OCI-LY7 (cell line): ENCODE data around the gene TRAF5. TPM values are rescaled to one million over a fixed set of nuclear protein-coding genes. Genes with fewer than 3 reads are reported as not detected.

Source experiments
- BruUV-seq: library from RNA; stranded (reverse); fragments of 400-500 nt; replicated peaks from 2 replicates; lab custom pipeline; 2021; lab: Mats Ljungman, UMichigan
- CTCF ChIA-PET: fragments of 300-600 bp; sonication (Branson Sonifier 250); formaldehyde crosslinking; loops from one replicate; lab custom pipeline; 2022; ENCODE audit warnings: antibody characterized with exemption; ENCODE audit not compliant: unreplicated experiment; lab: Charles Lee
- POLR2A ChIA-PET: fragments of 300-600 bp; sonication (Branson Sonifier 250); formaldehyde crosslinking; loops from one replicate; lab custom pipeline; 2022; ENCODE audit warnings: antibody characterized with exemption; lab: Charles Lee
- DNase-seq: peaks from one replicate; pipeline ENCODE4 v3.0.0-alpha.2; 2015; ENCODE audit warnings: low spot score
- H2AFZ ChIP-seq: fragments of 200-600 bp; sonication (generic), shearing (Covaris generic); 2 replicates; pipeline ENCODE4 v1.6.1; 2014; ENCODE audit warnings: mild to moderate bottlenecking, antibody characterized with exemption, low read length, moderate library complexity
- H3K27ac ChIP-seq: fragments of 200-600 bp; sonication (generic); 2 replicates; pipeline ENCODE4 v1.5.1; 2014; ENCODE audit warnings: mixed run types, low read depth, mild to moderate bottlenecking, moderate library complexity, low read length, inconsistent platforms; ENCODE audit not compliant: poor library complexity, severe bottlenecking
- H3K36me3 ChIP-seq: fragments of 200-600 bp; sonication (generic); 2 replicates; pipeline ENCODE4 v1.6.1; 2014; ENCODE audit warnings: mild to moderate bottlenecking, antibody characterized with exemption, low read length, moderate library complexity, mixed read lengths; ENCODE audit not compliant: insufficient read depth
- H3K4me1 ChIP-seq: fragments of 200-600 bp; sonication (generic); 2 replicates; pipeline ENCODE4 v1.5.1; 2014; ENCODE audit warnings: mild to moderate bottlenecking, low read length; ENCODE audit not compliant: insufficient read depth, poor library complexity, severe bottlenecking
- H3K4me2 ChIP-seq: fragments of 200-600 bp; sonication (generic); 2 replicates; pipeline ENCODE4 v1.6.1; 2014; ENCODE audit warnings: mild to moderate bottlenecking, low read length
- H3K4me3 ChIP-seq: fragments of 200-600 bp; sonication (generic); 2 replicates; pipeline ENCODE4 v1.5.1; 2014; ENCODE audit warnings: mild to moderate bottlenecking, low read depth, low read length; ENCODE audit not compliant: poor library complexity, severe bottlenecking
- H3K79me2 ChIP-seq: fragments of 200-600 bp; sonication (generic); 2 replicates; pipeline ENCODE4 v1.6.1; 2016; ENCODE audit warnings: low read depth, mild to moderate bottlenecking, low read length, moderate library complexity, mixed read lengths; ENCODE audit not compliant: insufficient read depth
- H3K9me2 ChIP-seq: fragments of 200-600 bp; sonication (generic); 2 replicates; pipeline ENCODE4 v1.6.1; 2016; ENCODE audit warnings: mild to moderate bottlenecking, low read length, mixed read lengths; ENCODE audit not compliant: insufficient read depth
- H3K9me3 ChIP-seq: fragments of 200-600 bp; sonication (generic); 2 replicates; pipeline ENCODE4 v1.6.1; 2014; ENCODE audit warnings: mild to moderate bottlenecking, mixed run types, low read length, mixed read lengths
- H4K20me1 ChIP-seq: fragments of 200-600 bp; sonication (generic); 2 replicates; pipeline ENCODE4 v1.6.1; 2014; ENCODE audit warnings: mild to moderate bottlenecking, antibody characterized with exemption, low read length, moderate library complexity, mixed read lengths; ENCODE audit not compliant: insufficient read depth
- CTCF ChIP-seq: fragments of 200-600 bp; sonication (generic); conservative IDR thresholded peaks from 2 replicates; pipeline ENCODE4 v1.5.1; 2014; ENCODE audit warnings: mild to moderate bottlenecking, antibody characterized with exemption, low read length, moderate library complexity, mixed read lengths
- EZH2phosphoT487 ChIP-seq: fragments of 200-600 bp; sonication (generic); IDR thresholded peaks from 2 replicates; pipeline ENCODE4 v1.6.1; 2018; ENCODE audit warnings: low read depth, borderline replicate concordance, mild to moderate bottlenecking, mixed run types, antibody characterized with exemption, low read length, moderate library complexity, mixed read lengths
- intact Hi-C: fragments of 100-400 bp; cut with micrococcal nuclease; formaldehyde crosslinking; loops from one replicate; pipeline ENCODE4 v1.10.0; 2022; ENCODE audit not compliant: unreplicated experiment
- total RNA-seq, 2 experiments: library from RNA; depleted of rRNA in 1 of 2; stranded (reverse); fragments of >200 nt in 1 of 2; shearing (Covaris generic) in 1 of 2; gene quantifications; 2 replicates each; pipeline ENCODE4 v1.2.3, GENCODE V29; 2014 to 2022

TRAF5 gene
- total RNA-seq, 2 experiments from 2014 or later, result 24.2 to 54.4 TPM

DNA sequence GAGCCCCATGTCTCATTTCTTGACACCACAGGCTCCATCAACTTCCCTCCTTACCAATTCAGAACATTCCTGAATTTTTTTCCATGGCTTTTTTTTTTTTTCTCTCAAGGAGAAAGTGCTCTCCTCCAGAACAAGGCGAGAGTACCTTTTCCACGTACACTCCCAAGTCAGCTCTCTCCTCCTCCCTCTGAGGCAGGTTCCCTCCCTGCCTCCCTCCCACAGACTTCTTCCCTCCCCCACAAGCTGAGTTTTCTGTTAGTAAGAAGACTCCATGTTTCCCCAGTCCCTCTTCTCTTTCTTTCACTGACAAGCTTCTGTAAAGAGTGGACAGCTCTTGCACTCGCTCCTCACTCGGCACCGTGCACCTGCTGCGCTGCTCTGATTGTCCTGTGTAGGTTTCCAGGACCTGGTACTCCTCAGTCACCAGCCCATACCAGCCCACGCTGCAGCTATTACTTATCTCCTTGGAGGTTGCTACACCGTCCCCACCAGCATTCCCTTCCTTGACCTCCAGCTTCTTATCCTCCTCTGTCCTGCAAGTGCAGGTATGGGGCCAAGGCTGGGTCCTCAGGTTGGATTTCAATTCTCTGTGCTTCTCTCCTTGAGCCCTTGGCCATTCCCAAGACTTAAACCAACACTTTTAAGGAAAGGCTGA is 3.8 kb downstream of the TRAF5 start:
- CTCF ChIA-PET, result interaction anchor here (1.6 kb wide), 1 partner anchor 997 kb away, joined by 3 read pairs; no protein-coding TSS in a partner anchor
- Histone ChIP-seq H3K9me3 (no peaks in the 10 kb centered on the region), H3K9me2 (no peaks in the 10 kb centered on the region), H3K79me2 (peaks cover 80% of the 10 kb centered on the region), H3K27ac (peak overlapping the region; percentile 77), H3K4me2 (peak overlapping the region; percentile 96), H3K4me1 (peaks cover 86% of the 10 kb centered on the region), H2AFZ (no peak overlapping the region), H3K36me3 (no peaks in the 10 kb centered on the region), H4K20me1 (no peaks in the 10 kb centered on the region), H3K4me3 (peak overlapping the region; percentile 89)
- no TSS peak for BruUV-seq
- no peak for TF ChIP-seq CTCF
- no peak for TF ChIP-seq EZH2phosphoT487
- POLR2A ChIA-PET, result interaction anchor here (0.6 to 3.6 kb wide), 7 partner anchors 8 to 1259 kb away, joined by 3 to 39 read pairs (median 13); no protein-coding TSS in a partner anchor
- peak; percentile 14 for DNase-seq
- intact Hi-C loops, result no loop called here

DNA sequence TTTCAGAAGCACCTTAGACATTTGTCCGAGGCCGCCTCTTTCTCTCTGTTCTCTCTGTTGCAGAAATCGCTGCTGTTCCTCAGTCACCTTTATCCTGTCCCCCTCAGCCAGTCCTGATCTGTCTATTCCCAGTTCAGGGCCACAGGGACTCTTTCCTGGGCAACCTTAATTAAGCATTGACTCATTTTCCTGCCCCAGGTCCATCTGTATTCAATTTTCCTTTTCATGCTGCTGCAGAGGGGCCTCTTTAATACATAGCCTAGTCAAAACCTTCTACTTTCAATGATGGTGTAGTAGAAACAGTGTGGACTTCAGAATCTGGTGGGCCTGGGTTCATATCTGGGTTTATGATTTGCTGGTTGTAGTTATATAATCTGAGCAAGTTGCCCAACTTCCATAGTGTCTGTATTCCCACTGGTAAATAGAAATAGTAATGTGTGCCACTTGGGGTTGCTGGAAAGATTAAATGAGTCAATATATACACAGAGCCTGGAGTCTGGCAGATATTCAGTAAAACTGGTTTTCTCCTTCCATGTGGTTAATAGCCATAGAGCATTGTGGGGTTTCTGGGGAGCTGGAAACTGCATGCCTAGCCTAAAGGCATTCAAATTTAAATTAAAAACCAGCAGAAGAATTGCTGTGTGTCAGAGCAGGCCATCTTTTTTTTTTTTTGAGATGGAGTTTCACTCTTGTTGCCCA is 4.5 kb downstream of the TRAF5 start:
- Histone ChIP-seq H3K36me3 (no peaks in the 10 kb centered on the region), H2AFZ (no peak overlapping the region), H3K4me3 (no peak overlapping the region), H3K79me2 (peaks cover 85% of the 10 kb centered on the region), H3K4me2 (peak overlapping the region; percentile 96), H4K20me1 (no peaks in the 10 kb centered on the region), H3K9me3 (no peaks in the 10 kb centered on the region), H3K9me2 (no peaks in the 10 kb centered on the region), H3K27ac (peak overlapping the region; percentile 77), H3K4me1 (peaks cover 85% of the 10 kb centered on the region)
- CTCF ChIA-PET, result no interaction called here
- intact Hi-C loops, result no loop called here
- no TSS peak for BruUV-seq
- POLR2A ChIA-PET, result interaction anchor here (0.7 to 1.4 kb wide), 3 partner anchors 13 to 69 kb away, joined by 3 to 5 read pairs (median 3); no protein-coding TSS in a partner anchor
- no peak for TF ChIP-seq EZH2phosphoT487
- TF ChIP-seq CTCF, result no peak
- DNase-seq, result no peak
